Mucosa of rectum (tissue), 2 donors: ENCODE data around the gene SLC9A7.
"Not testable (repeated sequence)": the region's sequence is repeated elsewhere in the genome, so short reads cannot be mapped to it uniquely, and the experiment has no call there.

Experiments
- H3K27ac ChIP-seq, 2 donors: one replicate each; pipeline ENCODE4 v1.7.0; 2013; ENCODE audit warnings: inconsistent platforms in 2 of 2, low read depth in 2 of 2, low read length in 2 of 2
- H3K27me3 ChIP-seq, 2 donors: one replicate each; pipeline ENCODE4 v1.7.0; 2013; ENCODE audit warnings: low read length in 2 of 2; ENCODE audit not compliant: control insufficient read depth in 2 of 2, insufficient read depth in 2 of 2
- H3K36me3 ChIP-seq, 2 donors: one replicate each; pipeline ENCODE4 v1.7.0; 2013; ENCODE audit warnings: low read length in 2 of 2; ENCODE audit not compliant: control insufficient read depth in 2 of 2, insufficient read depth in 2 of 2
- H3K4me1 ChIP-seq, 2 donors: one replicate each; pipeline ENCODE4 v1.7.0; 2013; ENCODE audit warnings: low read length in 2 of 2, mild to moderate bottlenecking in 1 of 2; ENCODE audit not compliant: control insufficient read depth in 2 of 2, insufficient read depth in 2 of 2
- H3K4me3 ChIP-seq, 2 donors: one replicate each; pipeline ENCODE4 v1.7.0; 2013; ENCODE audit warnings: low read length in 2 of 2
- H3K9ac ChIP-seq, 2 donors: one replicate each; pipeline ENCODE4 v1.7.0; 2013; ENCODE audit warnings: low read length in 2 of 2, low read depth in 1 of 2, mild to moderate bottlenecking in 1 of 2
- H3K9me3 ChIP-seq, 2 donors: one replicate each; pipeline ENCODE4 v1.7.0; 2013; ENCODE audit warnings: low read length in 2 of 2; ENCODE audit not compliant: control insufficient read depth in 2 of 2
- donor health status: healthy.
- donor health status: Normal muscosa, but diverticular disease.

Gene SLC9A7

DNA sequence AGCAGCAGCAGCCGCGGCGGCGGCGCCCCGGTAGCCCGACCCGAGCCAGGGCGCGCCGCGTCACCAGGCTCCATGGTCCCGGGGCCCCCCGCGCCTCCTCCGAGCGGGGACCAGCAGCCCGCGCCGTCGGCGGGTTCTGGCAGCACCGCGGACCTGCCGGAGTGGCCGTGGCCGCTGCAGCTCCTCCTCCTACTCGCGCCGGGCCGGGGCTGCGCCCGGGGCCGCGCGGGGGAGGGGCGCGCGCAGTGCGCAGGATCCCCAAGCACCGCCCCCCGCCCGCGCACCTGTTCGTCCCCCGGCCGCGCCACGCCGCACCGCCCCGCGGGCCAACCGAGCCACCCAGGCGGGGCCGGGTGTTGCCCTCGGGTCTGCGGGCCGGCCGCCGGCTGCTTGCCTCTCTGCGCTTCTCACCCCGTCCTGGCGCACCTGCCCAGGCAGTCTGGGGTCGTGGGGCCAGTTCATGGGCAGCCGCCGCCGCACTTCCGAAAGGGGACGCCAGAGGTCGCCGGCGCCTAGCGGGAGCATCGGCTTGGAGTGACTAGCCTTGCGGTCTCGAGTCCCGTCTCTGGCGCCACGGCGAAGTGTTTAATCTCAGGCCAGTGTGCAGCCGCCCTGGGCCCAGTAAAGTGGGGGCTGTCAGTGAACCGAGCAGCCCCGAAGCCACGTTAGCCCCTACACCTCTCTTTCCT, at the start of gene SLC9A7:
TSS of gene SLC9A7 (minus strand) at position 163 of the 689 bp plus-strand sequence. CDS start at position 74, 89 bp downstream.
- Histone ChIP-seq H3K4me3 (peak within 1 kb of the TSS; percentile 44 to 60), H3K4me1 (no peaks in the 10 kb centered on the region), H3K27me3 (peaks cover 0 to 3% of the 10 kb centered on the region in 2 donors), H3K9me3 (no peaks in the 10 kb centered on the region), H3K36me3 (no peaks in the 10 kb centered on the region), H3K27ac (no peak within 1 kb of the TSS), H3K9ac (peak within 1 kb of the TSS in 1 of 2 donors; percentile 36)

DNA sequence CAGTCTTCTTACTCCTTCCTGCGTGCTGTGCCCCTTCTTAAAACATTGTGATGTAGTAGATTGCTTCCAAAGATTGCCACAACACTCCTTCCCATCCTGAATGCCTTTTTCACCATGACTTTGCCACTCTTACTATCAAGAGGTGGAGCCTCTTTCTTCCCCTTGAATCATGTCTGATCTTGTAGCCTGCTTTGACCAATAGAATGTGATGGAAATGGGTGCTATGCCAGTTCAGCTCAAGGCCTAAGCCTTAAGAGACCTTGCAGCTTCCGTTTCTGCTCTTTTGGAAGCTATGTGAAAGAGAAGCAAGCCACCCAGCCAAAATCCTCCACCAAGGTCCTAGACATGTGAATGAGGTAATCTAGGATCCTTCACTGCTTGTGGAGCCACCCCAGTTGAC, 46.4 kb upstream of the SLC9A7 start:
- H3K27me3 ChIP-seq: peaks cover 0 to 3% of the 10 kb centered on the region in 2 donors

DNA sequence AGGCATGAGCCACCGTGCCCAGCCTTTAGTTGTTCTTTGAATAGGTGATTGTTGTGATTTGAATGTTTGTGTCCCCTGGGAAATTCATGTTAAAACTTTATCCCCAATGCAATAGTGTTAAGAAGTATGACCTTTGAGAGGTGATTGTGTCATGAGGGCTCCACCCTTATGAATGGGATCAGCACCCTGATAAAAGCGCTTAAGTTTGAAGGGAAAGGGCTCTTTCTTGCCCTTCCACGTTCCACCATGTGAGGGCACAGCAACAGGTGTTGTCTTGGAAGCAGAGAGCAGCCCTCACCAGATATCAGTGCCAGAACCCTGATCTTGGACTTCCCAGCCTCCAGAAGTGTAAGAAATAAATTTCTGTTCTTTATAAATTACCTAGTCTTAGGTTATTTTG, 44.2 kb upstream of the SLC9A7 start:
- no peaks in the 10 kb centered on the region for H3K36me3 ChIP-seq
- no peaks in the 10 kb centered on the region for H3K9me3 ChIP-seq
- no peaks in the 10 kb centered on the region for H3K4me1 ChIP-seq
- no peak overlapping the region for H3K4me3 ChIP-seq
- no peak overlapping the region for H3K27ac ChIP-seq
- peaks cover 0 to 3% of the 10 kb centered on the region in 2 donors for H3K27me3 ChIP-seq
- H3K9ac ChIP-seq: no peak overlapping the region

More for the DNA sequence above, 46.4 kb upstream of the SLC9A7 start:
- Histone ChIP-seq H3K9me3 (no peaks in the 10 kb centered on the region), H3K36me3 (no peaks in the 10 kb centered on the region), H3K4me1 (no peaks in the 10 kb centered on the region), H3K9ac (no peak overlapping the region), H3K4me3 (no peak overlapping the region), H3K27ac (no peak overlapping the region)

DNA sequence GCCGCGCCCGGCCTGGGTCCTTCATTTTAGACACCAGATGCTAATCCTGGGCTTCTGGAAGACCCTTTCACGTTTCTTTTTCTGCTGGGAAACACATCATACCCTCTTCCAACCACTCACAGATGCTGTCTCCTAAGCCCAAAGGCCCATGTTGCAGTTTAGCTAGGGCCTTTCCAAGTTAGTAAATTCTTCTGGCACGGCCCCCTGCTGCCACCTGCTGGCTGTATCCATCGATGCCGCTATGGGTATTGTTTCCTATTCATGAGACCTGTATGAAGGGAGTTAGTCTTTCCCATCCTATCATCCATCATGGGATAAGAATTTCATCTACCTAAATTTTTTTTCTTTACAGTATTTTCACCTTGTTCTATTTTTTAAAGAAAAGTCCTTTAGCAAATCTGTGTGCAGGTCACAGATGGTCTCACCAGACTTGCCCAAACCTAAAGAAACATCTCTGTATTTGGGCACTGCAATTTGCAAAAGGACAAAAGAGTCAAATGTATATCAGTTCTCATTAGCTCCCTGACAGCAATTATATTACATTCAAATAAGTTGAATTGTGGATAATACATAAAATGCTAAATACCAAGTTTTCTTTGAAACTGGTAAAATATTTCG, 37.8 kb upstream of the SLC9A7 start:
- no peaks in the 10 kb centered on the region for H3K4me1 ChIP-seq
- H3K4me3 ChIP-seq: no peak overlapping the region
- no peaks in the 10 kb centered on the region for H3K27me3 ChIP-seq
- no peaks in the 10 kb centered on the region for H3K9me3 ChIP-seq
- no peak overlapping the region for H3K27ac ChIP-seq
- no peaks in the 10 kb centered on the region for H3K36me3 ChIP-seq
- H3K9ac ChIP-seq: no peak overlapping the region

DNA sequence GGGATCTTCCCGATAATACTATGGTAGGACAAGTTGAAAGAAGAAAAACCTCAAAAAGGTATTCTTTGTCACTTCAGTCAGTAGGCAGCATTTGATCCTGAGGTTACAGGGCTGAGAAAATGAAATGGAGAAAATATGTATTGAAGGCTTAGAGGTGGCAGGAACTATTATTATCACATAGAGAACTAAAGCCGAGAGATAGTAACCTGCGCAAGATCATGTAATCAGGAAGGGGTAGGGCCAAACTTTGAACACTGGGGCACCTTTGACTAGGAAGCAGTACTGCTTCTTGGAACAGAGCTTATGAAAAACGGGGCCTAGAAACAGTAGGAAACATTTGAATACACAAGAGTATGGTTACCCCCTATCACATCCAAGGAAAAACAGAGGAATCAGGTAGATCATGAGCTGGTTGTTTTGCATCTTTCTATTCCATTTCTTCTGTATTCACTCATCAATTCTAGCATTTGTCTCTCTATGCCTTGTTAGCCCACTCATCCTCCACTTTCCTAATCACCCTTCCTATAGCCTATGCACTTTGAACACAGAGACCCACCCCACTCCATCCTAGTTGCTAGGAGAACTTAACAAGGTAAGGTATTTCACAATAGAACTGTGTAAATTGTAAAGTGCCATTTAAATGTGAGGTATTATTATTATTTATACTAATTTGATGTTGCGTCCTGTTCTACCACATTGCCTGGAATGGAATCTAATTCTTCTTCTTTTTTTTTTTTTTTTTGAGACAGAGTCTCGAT, 34.6 kb upstream of the SLC9A7 start:
- no peaks in the 10 kb centered on the region for H3K27me3 ChIP-seq
- no peak overlapping the region for H3K27ac ChIP-seq
- no peaks in the 10 kb centered on the region for H3K4me1 ChIP-seq
- H3K4me3 ChIP-seq: no peak overlapping the region
- no peak overlapping the region for H3K9ac ChIP-seq
- H3K36me3 ChIP-seq: no peaks in the 10 kb centered on the region
- no peaks in the 10 kb centered on the region for H3K9me3 ChIP-seq

DNA sequence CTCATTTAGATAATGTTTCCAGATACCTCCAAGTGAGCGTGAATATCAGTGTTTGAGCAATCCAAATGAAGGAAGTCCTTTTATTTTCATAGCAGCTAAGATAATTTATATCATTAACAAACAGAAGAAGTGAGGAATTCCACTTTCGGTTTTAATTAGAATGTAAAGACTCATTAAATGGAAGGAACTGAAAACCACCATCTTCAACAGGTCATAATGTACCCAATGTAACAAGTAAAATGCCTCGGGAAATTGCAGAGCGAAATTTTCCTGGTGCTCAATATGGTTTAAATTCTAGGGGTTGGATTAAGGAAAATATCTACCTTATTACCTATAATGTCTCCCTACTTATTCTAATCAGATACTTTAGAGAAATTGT, 33.9 kb upstream of the SLC9A7 start:
- H3K27ac ChIP-seq: no peak overlapping the region
- no peaks in the 10 kb centered on the region for H3K36me3 ChIP-seq
- H3K9ac ChIP-seq: no peak overlapping the region
- H3K4me3 ChIP-seq: no peak overlapping the region
- no peaks in the 10 kb centered on the region for H3K27me3 ChIP-seq
- no peaks in the 10 kb centered on the region for H3K4me1 ChIP-seq
- H3K9me3 ChIP-seq: no peaks in the 10 kb centered on the region

DNA sequence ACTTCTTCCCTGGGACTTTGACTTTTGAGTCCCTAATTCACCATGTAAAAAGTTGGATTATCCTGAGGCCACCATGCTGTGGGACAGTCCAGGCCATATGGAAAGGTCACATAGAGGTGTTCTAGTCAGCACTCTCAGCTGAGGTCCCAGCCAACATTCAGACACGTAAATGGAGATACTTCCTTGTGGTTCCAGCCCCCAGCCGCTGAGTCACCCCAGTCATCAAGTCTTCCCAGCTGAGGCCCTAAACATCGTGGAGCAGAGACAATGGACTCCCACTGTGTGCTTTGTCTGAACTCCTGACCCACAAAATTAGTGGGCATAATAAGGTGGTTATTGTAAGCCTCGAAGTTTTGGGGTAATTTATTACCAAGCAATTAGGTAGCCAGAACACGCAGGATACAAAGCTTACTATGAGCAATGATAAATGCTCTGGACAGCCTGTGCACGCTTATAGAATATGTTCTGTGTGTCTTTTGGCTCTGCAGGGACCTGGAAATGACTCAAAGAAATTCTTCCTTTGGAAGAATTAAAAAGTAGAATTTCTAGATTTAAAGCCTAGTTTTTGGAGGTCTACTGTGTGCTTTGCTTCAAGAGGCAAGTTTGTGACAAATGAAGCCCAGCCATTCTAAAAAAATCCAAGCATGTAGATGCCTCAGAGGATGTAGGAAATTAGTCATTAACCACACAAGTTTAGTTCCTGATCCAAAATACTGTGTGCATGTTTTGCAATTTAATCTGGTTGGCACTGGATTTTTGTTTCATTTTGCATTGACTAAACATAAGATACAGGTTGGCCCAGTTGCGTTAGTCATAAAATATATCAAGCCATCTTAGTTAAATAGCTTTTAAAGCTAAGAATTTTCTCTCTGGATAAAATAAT, 33.2 kb upstream of the SLC9A7 start:
- no peaks in the 10 kb centered on the region for H3K9me3 ChIP-seq
- H3K4me3 ChIP-seq: no peak overlapping the region
- no peak overlapping the region for H3K27ac ChIP-seq
- no peaks in the 10 kb centered on the region for H3K36me3 ChIP-seq
- no peaks in the 10 kb centered on the region for H3K4me1 ChIP-seq
- H3K9ac ChIP-seq: no peak overlapping the region
- H3K27me3 ChIP-seq: no peaks in the 10 kb centered on the region

DNA sequence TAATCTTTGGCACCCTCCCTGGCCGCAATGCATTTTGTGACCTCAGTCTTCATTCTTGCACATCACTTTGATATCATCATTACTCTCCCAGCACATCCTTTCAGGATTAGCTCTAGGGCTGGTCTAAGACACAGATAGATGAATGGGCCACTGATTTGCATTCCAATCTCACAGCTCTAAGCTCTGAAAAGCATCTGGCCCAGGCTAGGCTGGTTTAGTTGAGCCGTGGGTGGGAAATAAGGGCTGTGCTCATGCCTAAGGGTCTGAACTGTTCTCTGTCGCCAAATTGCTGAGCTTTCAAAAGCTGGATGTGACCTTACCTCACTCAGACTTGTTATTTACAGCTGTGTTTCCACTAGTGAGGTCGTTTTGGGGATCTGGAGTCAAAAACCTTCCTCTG, 30.0 kb upstream of the SLC9A7 start:
- Histone ChIP-seq H3K4me3 (no peak overlapping the region), H3K36me3 (no peaks in the 10 kb centered on the region), H3K27me3 (no peaks in the 10 kb centered on the region), H3K4me1 (no peaks in the 10 kb centered on the region), H3K27ac (no peak overlapping the region), H3K9me3 (no peaks in the 10 kb centered on the region), H3K9ac (no peak overlapping the region)

DNA sequence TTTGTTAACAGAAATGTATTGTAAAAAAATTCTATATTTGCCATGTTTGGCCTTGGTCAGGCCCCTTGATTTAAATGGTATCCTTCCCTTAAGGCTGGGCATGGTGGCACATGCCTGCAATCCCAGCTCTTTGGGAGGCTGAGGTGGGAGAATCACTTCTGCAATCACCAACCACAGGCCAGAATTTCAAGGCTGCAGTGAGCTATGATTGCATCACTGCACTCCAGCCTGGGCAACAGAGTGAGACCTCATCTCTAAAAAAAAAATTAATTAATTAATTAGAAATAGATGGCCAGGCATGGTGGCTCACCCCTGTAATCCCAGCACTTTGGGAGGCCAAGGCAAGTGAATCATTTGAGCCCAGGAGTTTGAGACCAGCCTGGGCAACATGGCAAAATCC, 25.5 kb upstream of the SLC9A7 start:
- H3K4me3 ChIP-seq, H3K27me3 ChIP-seq, H3K9ac ChIP-seq, H3K9me3 ChIP-seq, H3K4me1 ChIP-seq, H3K36me3 ChIP-seq, H3K27ac ChIP-seq: not testable (repeated sequence)
